T-helper 22 cell (primary cell): ENCODE data around the gene CYCS.
"Not testable (repeated sequence)": the region's sequence is repeated elsewhere in the genome, so short reads cannot be mapped to it uniquely, and the experiment has no call there.

ENCODE experiments used
- DNase-seq: peaks from one replicate; pipeline ENCODE4 v3.0.0-alpha.2; 2020; ENCODE audit warnings: low read depth

Gene CYCS

GRCh38 chr7:25118048-25118753, 6.9 kb downstream of the CYCS start:
- DNase-seq: no peak

DNA sequence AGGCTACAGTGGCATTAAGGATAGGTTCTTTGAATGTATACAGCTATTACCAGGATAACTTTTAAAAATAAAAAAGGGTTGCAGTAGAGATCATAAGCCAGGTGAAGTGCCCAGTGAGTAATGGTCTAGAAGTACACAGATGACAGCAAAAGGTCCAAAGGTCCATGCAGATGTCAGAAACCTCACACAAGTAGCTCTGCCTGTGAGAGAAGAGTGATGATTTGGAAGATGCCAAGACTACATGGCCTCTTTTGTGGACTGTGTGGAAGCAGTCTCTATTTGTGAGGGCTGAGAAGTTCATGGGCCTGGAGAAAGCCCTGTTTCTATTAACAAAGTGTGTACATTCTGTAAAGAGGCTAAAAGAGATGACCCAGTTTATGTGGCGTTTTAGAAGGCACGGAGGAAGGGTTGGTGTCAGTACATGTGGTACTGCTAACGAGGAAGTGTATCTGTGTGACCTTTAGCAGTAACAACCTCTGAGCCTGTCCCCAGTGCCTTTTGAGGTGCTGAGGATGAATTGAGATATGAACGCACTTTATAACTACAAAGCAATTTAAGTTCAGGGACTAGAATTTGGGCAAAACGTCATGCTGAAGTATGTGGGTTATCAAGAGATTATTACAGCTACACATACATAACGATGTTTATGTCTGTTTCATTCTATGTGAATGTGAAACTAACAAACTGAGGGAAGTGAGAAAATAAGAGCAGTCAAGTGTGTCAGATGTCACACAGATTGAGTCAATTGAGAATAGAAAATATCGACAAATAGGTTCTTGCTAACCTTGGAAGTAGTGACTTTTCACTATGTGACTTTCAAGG, 7.6 kb downstream of the CYCS start:
- no peak for DNase-seq

DNA sequence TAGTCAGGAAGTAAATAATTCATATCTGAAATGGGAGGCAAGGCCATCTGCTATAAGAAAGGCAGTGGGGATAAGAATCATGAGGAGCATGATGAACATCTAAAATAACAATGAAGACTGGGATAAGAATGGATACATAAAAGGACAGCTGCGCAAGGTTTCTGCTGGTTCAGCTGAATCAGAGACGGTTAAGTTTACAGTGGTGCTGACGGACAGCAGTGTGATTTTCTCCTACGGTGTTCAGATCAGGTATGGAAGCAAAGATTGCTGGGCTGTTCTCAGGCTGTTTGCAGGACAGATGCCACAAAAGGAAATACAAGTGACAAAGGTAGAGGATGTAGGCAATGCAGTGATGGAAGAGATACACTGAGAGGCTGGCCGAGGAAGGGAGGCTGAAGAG, 8.4 kb downstream of the CYCS start:
- no peak for DNase-seq

- DNase-seq: not testable (repeated sequence)
These were observed 14.5 kb downstream of the CYCS start for GRCh38 chr7:25110514-25110913.

DNA sequence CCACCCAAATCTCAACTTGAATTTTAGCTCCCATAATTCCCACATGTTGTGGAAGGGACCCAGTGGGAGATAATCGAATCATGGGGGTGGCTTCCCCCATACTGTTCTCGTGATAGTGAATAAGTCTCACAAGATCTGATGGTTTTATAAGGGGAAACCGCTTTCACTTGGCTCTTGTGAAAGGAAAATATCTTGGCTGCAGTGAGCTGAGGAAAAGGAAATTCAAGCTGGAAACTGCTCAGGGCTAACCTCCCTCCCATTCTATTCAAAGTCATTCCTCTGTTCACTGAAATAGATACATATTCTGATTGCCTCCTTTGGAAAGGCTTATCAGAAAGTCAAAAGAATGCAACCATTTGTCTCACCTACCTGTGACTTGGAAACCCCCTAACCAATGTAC, 15.8 kb downstream of the CYCS start:
- DNase-seq: no peak

GRCh38 chr7:25105911-25106310, 19.1 kb downstream of the CYCS start:
- no peak for DNase-seq

DNA sequence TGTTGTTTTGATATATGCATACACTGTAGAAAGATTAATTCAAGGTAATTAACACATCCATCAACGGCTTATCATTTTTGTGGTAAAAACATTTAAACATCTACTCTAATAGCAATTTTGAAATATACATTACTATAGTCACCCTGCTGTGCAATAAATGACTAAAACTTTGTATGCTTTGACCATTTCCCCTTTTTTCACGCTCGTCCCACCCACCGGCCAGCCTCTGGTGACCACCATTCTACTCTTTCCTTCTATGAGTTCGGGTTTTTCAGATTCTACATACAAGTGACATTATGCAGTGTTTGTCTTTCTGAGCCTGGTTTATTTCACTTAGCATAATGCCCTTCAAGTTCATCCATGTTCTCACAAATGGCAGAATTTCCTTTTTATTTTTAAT, 21.3 kb downstream of the CYCS start:
- no peak for DNase-seq

- no peak for DNase-seq
These were observed 23.2 kb downstream of the CYCS start for GRCh38 chr7:25101817-25102216.

DNA sequence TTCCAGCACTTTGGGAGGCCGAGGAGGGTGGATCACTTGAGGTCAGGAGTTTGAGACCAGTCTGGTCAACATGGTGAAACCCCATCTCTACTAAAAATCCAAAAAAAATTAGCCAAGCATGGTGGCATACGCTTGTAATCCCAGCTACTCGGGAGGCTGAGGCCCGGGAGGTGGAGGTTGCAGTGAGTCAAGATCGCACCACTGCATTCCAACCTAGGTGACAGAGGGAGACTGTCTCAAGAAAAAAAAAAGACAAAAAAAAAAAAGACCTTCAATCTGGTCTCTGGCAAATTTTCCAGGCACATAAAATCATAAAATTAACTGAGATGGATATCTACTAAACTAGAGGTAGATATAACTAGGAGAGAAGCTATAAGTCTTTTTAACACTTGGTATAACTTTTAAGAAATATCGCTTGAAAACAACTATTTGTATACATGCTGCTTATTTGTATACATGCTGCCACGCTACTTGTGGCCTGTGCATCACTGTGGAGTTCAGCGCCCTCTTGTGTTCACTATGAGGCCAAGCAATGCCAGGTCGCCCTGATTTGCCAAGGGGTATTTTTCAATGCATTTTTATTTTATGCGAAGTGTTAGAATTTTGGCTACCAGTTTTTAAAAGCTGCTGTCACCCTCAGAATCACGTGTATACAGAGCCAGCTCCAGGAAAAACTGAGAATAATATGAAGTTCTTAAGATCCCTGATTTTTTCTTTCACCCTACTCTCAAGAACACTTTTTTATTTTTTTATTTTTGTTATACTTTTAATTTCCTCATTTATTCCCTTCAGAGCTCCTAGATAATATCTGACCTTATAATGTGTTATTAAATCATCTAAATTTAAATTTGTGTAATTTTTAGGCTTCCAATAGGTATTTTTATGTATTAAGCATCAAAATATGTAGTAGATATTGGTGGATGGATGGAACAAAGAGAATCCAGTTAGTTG, 26.7 kb downstream of the CYCS start:
- DNase-seq: peak; percentile 23

DNA sequence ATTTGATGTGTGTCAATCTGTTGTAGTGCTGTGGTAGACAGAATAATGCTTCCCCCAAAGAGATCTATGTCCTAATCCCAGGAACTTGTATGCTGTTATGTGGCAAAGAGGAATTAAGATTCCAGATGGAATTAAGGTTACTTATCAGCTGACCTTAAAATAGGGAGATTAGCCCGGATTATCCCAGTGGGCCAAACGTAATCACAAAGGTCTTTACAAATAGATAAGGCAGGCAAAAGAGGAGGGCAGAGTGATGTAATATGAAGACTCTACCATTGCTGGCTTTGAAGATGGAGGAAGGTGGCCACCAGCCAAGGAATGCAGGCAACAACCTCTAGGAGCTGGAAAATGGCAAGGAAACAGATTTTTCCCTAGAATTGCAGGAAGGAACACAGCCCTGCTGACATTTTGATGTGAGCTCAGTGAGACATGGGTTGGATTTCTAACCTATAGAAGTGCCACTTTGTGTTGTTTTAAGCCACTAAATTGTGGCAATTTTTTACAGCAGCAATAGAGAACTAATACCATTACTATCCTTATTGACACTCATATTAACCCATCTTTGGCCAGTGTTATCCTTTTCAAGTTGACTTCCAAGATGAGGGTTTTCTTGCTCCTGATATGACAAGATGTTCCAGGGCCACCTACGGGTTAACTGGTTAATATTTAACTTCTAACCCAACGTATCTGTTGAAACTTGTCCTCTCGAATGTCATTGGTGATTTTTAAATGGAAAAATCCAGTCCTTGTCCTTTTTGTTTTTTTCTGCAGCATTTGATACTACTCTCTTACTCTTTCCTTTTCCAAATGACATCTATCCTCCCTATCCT, 29.3 kb downstream of the CYCS start:
- DNase-seq: no peak

GRCh38 chr7:25093268-25093826, 31.7 kb downstream of the CYCS start:
- DNase-seq: peak; percentile 32

GRCh38 chr7:25091779-25092178, 33.3 kb downstream of the CYCS start:
- no peak for DNase-seq

DNA sequence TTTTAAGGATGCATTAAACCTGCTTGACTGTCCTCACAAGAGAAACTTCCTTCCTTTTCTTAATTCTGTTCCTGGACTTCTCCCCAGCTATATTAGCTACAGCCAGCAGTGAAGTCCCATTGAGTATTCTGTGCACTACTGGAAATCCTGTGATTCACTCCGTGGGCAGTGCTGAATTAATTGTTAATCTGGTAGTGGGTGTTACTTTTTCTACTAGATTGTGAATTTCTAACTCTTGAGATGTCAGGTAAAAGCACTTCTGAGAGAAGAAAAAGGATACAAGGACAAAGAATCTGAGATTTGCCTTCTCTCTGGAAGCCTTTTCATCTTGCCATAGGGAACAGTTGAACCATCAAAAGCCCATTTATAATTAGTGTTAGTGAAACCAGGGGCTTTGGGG, 33.9 kb downstream of the CYCS start:
- DNase-seq: no peak

- no peak for DNase-seq
These were observed 34.7 kb downstream of the CYCS start for GRCh38 chr7:25090374-25090773.

DNA sequence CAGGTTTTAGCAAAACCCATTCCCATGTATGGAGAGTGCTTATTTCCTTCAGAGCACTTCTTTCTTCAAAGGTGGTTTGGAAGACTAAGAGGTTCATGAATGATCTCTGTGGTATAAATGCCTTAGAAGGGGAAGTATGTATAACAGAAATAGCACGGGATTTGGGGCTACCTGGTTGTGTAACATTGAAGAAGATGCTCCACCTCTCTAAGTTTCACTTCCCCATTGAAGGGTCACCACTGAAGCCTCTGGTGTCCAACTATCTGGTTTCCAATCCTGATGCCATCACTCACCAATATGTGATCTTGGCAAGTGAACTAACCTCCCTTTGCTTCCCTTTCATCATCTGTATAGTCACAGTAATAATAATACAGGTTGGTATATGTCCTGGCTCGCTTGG, 37.2 kb downstream of the CYCS start:
- no peak for DNase-seq

- DNase-seq: no peak
These were observed 40.2 kb downstream of the CYCS start for GRCh38 chr7:25084821-25085220.

DNA sequence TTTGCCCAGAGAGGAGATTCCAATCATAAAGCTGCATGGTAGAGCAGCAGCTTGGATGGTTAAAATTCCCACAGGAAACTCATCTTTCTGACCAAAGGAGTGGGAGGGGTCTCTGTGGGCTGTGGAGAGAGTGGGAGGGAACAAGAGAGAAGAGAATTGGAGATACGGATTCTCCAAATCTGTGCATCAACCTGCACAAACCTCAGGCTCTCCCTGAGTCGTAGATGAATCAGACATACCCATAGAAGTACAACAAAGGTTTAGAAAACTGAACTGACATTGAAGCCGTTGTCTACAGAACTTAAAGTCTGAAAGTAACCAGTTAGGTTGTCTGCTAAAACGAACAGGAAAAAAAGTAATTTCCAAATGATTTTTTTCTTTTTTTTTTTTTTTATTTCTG, 41.9 kb downstream of the CYCS start:
- DNase-seq: no peak

- DNase-seq: not testable (repeated sequence)
These were observed 43.0 kb downstream of the CYCS start for GRCh38 chr7:25082041-25082440.

DNA sequence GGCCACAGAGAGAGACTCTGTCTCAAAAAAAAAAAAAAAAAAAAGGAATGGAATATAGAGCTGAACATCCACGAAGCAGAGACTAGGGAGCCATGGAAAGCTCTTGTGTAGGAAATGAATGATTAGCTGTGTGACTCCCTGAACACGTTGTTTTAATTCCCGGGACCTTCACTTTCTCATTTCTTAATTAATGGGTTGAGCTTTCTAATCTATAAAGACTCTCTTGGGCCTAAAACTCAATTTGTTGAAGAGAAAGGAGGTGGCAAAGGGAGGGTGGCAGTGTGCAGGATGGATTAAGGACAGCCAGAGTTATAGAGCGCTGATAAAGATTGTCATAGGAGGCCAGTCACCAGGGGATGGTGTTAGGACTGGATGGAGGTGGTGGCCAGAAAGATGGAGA, 48.0 kb downstream of the CYCS start:
- DNase-seq: no peak

DNA sequence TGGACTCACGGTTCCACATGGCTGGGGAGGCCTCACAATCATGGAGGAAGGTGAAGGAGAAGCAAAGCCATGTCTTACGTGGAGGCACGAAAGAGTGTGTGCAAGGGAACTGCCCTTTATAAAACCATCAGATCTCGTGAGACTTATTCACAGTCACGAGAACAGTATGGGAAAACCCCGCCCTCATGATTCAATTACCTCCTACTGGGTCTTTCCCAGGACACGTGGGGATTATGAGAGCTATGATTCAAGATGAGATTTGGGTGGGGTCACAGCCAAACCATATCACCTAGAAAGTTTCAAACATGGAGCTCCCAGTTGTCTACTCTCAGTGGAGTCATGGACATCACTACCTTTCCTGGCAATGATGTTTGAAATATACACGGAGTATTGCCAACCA, 49.6 kb downstream of the CYCS start:
- no peak for DNase-seq

DNA sequence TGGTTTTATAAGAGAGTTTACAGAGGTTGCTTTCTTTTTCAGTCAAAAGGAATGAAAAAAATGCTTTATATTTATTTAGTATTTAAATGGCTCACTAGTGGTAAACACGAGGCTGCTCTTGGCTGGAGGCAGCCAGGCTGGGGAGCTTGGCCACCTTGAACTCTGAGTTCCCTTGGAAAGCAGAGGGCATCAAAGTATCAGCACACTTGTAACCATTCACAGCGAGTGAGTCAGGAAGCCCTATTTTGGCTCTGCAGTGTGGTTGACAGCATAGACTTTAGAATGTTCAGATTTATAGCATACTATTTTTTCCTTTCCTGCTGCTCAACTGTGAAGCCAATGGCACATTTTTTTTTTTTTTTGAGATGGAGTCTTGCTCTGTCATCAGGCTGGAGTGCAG, 51.6 kb downstream of the CYCS start:
- DNase-seq: no peak
